Stomach (tissue), 9 donors: Measurements from ENCODE around the gene STMN3. TPM values are rescaled to one million over a fixed set of nuclear protein-coding genes. Genes with fewer than 3 reads are reported as not detected.
"Not testable (repeated sequence)": the region's sequence is repeated elsewhere in the genome, so short reads cannot be mapped to it uniquely, and the experiment has no call there.

Experiments
- DNase-seq, 2 donors: peaks; one replicate each; pipeline versions ENCODE4 v3.0.0 to v3.0.0-alpha.2; 2013 to 2019
- H3K27ac ChIP-seq, 5 donors: fragments of 200-600 bp in 4 of 5; sonication (generic) in 4 of 5; one replicate each; pipeline ENCODE4 v1.5.1; 2013 to 2019; ENCODE audit warnings: mild to moderate bottlenecking in 1 of 5, moderate library complexity in 1 of 5
- H3K27me3 ChIP-seq, 3 donors: fragments of 200-600 bp; sonication (generic); one replicate each; pipeline ENCODE4 v1.5.1; 2017 to 2019; ENCODE audit warnings: mixed run types in 1 of 3
- H3K36me3 ChIP-seq, 4 donors: fragments of 200-600 bp; sonication (generic); 1 replicate in 3 of 4; 2 replicates in 1 of 4; pipeline ENCODE4 v1.5.1; 2016 to 2019
- H3K4me1 ChIP-seq, 4 donors: fragments of 200-600 bp; sonication (generic); one replicate each; pipeline ENCODE4 v1.5.1; 2016 to 2019
- H3K4me3 ChIP-seq, 4 donors: fragments of 200-600 bp; sonication (generic) in 3 of 4; one replicate each; pipeline ENCODE4 v1.5.1; 2016 to 2019; ENCODE audit warnings: mild to moderate bottlenecking in 1 of 4
- H3K9me3 ChIP-seq, 4 donors: fragments of 200-600 bp; sonication (generic); one replicate each; pipeline ENCODE4 v1.5.1; 2016 to 2019
- EP300 ChIP-seq: sonication (generic); formaldehyde crosslinking; IDR thresholded peaks from one replicate; pipeline ENCODE4 v1.6.1; 2017; ENCODE audit warnings: antibody characterized with exemption
- POLR2A ChIP-seq, 4 donors: fragments of 450-650 bp; IDR thresholded peaks; one replicate each; pipeline ENCODE4 v1.6.1; 2016; ENCODE audit warnings: antibody characterized with exemption in 4 of 4, control low read depth in 2 of 4, mild to moderate bottlenecking in 1 of 4, moderate library complexity in 1 of 4
- POLR2AphosphoS5 ChIP-seq, 3 donors: sonication (generic); formaldehyde crosslinking; IDR thresholded peaks; one replicate each; pipeline ENCODE4 v1.6.1; 2016; ENCODE audit warnings: antibody characterized with exemption in 3 of 3
- WGBS, 5 donors: extraction: QIAGEN DNeasy Blood & Tissue Kit in 3 of 5; methylation state at CpG; one replicate each; pipeline versions ENCODE4 v1.1.5 to v1.1.7; 2013 to 2018; 5-methylcytosine and 5-hydroxymethylcytosine counted together
- intact Hi-C: fragments of 100-400 bp; cut with DNase I; formaldehyde crosslinking; loops from one replicate; pipeline ENCODE4 v1.15.1; 2023; ENCODE audit warnings: low total_unique reads
- polyA plus RNA-seq, 3 donors: library from polyadenylated mRNA; stranded (reverse); fragments of 200-250 nt; gene quantifications; one replicate each; pipeline ENCODE4 v1.2.3, GENCODE V29; 2013
- total RNA-seq, 5 donors: library from RNA; depleted of rRNA; stranded (reverse); fragments of >200 nt; gene quantifications; one replicate each; pipeline versions ENCODE4 v1.1.0 to v1.2.3, GENCODE V29; 2014 to 2016
- TF ChIP-seq, protein P1 (sequence below), 7 experiments: fragments of 450-650 bp in 4 of 7; fragments of 200-600 bp in 3 of 7; sonication (generic) in 3 of 7; IDR thresholded peaks; one replicate each; pipeline ENCODE4 v1.5.1; 2016 to 2019; ENCODE audit warnings: antibody characterized with exemption in 7 of 7, control low read depth in 2 of 7, mild to moderate bottlenecking in 1 of 7
- donor health status: healthy with polysubstance abuse.
- donor health status: Bipolar disorder and iron deficiency.
- donor health status: healthy.

Gene STMN3
- total and polyA plus RNA-seq, 8 donors, result 0.87 to 14.8 (median 12.0) TPM

DNA sequence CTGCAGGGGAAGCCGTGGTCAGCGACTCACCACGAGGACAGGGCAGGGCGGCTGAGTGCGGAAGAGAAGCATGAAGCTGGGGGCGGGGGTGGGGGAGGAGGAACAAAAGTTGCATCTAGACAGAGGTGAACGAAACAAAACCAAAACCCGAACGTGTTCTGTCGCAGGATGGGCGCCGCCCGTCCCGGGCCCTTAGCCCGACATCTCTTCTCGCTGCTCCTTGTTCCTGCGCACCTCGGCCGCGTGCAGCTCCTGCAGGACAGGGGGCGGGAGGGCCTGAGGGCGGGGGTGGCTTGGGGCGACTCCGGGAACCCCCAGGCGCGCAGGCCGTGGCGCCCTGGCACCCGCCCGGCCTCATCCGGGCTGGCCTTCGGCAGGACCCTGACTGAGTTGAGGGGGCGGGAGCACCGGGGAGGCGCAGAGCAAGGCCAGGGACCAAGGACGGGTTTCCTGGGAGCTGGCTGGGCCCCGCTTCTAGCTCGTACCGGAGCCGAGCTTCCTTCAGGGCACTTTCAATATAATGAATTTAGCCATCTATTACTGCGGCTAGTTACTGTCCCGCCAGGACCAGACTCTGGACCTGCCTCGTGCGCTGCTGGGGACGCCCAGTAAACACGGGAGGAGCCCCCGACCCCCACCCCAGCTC is 12.0 kb downstream of the STMN3 start:
- no peaks in the 10 kb centered on the region for H3K36me3 ChIP-seq
- peak overlapping the region; percentile 54 to 63 (median 60) for H3K4me3 ChIP-seq
- no peaks in the 10 kb centered on the region for H3K27me3 ChIP-seq
- no peak for DNase-seq
- TF ChIP-seq POLR2A (IDR thresholded peaks at IDR 0.05), result no peak
- TF ChIP-seq, protein P1, sequence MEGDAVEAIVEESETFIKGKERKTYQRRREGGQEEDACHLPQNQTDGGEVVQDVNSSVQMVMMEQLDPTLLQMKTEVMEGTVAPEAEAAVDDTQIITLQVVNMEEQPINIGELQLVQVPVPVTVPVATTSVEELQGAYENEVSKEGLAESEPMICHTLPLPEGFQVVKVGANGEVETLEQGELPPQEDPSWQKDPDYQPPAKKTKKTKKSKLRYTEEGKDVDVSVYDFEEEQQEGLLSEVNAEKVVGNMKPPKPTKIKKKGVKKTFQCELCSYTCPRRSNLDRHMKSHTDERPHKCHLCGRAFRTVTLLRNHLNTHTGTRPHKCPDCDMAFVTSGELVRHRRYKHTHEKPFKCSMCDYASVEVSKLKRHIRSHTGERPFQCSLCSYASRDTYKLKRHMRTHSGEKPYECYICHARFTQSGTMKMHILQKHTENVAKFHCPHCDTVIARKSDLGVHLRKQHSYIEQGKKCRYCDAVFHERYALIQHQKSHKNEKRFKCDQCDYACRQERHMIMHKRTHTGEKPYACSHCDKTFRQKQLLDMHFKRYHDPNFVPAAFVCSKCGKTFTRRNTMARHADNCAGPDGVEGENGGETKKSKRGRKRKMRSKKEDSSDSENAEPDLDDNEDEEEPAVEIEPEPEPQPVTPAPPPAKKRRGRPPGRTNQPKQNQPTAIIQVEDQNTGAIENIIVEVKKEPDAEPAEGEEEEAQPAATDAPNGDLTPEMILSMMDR (IDR thresholded peaks at IDR 0.05), result no peak
- no peak for TF ChIP-seq POLR2AphosphoS5 (IDR thresholded peaks at IDR 0.05)
- TF ChIP-seq EP300, result no peak
- WGBS, 5 donors, result 1 to 14% (median 12%) methylated on average over 35 to 41 of the region's 47 CpGs
- H3K9me3 ChIP-seq, result no peaks in the 10 kb centered on the region
- H3K4me1 ChIP-seq, result peaks cover 8 to 31% (median 21%) of the 10 kb centered on the region in 4 donors
- intact Hi-C loops, result no loop called here
- H3K27ac ChIP-seq, result peak overlapping the region; percentile 82 to 92 (median 87)

DNA sequence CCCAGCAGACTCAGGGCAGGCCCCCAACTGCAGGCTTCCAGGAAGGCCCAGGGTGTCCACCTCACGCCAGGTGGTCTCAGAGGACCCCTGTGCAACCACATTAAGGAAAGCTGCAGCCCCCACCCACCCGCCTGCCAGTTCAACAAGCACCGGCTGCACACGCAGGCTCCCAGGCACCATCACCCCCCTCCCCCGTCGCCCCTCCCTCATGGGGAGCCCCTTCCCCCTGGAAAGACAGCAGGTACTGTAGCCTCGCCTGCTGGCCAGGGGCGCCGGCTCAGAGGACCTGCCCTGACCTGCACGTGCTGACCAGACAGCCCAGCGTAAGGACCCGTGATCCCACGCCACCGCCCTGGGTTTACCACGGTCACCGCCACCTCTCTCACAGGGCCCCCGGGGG is 12.5 kb downstream of the STMN3 start:
- 38 to 80% (median 49%) methylated on average over 1 to 17 of the region's 17 CpGs for WGBS, 5 donors
- H3K27me3 ChIP-seq, intact Hi-C loops, H3K36me3 ChIP-seq, H3K9me3 ChIP-seq: not testable (repeated sequence)
- H3K4me1 ChIP-seq, result peaks cover 8 to 31% (median 21%) of the 10 kb centered on the region in 4 donors
- DNase-seq, result peak in 1 of 2 donors; percentile 21
- peak overlapping the region; percentile 27 to 63 (median 56) for H3K4me3 ChIP-seq
- H3K27ac ChIP-seq, result peak overlapping the region in 4 of 5 donors; percentile 42 to 84 (median 76)

DNA sequence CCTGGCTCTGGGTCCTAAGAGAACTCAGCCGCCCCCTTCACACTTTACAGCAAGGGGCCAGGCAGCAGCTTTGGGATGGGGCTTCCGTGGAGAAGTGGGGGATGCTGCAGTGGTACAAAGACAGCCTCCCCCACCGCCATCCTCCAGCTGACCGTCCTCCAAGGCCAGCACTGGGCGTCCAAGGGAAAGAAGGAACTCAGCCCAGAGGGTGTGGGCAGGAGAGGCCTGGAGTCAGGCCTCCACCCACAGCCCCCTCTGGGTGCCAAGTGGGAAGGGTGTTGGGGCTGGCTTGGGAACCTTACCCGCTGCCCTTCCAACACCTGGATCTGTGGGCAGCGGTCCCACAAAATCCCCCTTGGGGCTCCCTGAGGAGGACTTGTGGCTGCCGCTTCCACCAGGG is 13.1 kb downstream of the STMN3 start:
- 75 to 88% (median 79%) methylated on average over 6 to 8 of the region's 8 CpGs for WGBS, 5 donors
- Histone ChIP-seq H3K27ac (peak overlapping the region; percentile 8 to 84 (median 75)), H3K9me3 (no peaks in the 10 kb centered on the region), H3K27me3 (no peaks in the 10 kb centered on the region), H3K4me1 (peaks cover 8 to 31% (median 21%) of the 10 kb centered on the region in 4 donors), H3K4me3 (peak overlapping the region in 3 of 4 donors; percentile 27 to 63 (median 58)), H3K36me3 (no peaks in the 10 kb centered on the region)
- DNase-seq, result no peak
- TF ChIP-seq POLR2AphosphoS5 (IDR thresholded peaks at IDR 0.05) (no peak), POLR2A (IDR thresholded peaks at IDR 0.05) (no peak), EP300 (no peak)
- TF ChIP-seq, protein P1 (IDR thresholded peaks at IDR 0.05), result no peak
- intact Hi-C loops, result no loop called here

DNA sequence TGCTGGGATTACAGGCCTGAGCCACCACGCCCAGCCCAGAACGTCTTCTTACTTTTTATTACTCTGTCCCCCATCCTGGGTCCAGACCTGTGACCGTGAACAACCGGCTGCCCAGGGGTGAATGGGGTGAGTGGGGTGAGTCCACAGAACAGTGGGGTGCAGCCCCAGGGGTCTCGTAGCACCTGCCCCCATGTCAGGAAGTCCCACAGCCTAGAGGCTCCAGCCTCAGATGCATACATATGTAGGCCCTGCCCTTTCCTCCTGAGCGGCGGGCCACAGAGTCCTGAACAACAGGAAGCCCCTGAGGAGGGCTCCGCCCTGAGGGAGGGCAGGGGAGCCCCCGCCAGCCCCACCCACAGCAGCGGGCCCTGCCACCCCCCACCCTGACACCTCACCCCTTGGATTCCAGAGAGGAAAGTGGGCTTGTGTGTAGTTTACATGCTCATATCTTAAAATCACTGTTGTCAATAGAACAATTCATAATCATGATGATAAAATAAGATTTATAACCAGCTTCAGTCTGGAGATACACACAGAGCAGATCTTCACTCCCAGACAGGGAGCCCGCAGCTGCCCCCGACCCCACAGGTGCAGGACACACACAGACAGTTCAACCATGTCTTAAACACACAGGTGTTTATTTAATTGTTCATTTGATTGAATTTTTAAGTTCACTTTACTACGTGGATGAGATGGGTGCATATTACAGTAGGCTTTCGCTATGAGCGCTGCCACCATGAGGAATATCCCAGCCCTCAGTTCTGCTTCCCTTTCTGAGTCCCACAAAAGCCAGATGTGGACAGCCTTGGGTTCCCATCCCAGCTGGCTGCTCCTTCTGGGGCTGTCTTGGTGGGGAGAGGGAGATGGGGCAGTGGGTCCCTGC is 13.9 kb downstream of the STMN3 start:
- TF ChIP-seq, protein P1 (IDR thresholded peaks at IDR 0.05), result no peak
- TF ChIP-seq POLR2A (IDR thresholded peaks at IDR 0.05) (no peak), POLR2AphosphoS5 (IDR thresholded peaks at IDR 0.05) (peak in 2 of 3 donors; percentile 22 to 33), EP300 (no peak)
- intact Hi-C loops, result no loop called here
- WGBS, 5 donors, result 47 to 69% (median 55%) methylated on average over 12 to 15 of the region's 15 CpGs
- H3K27me3 ChIP-seq, result no peaks in the 10 kb centered on the region
- peak overlapping the region; percentile 37 to 84 (median 75) for H3K27ac ChIP-seq
- peaks cover 8 to 31% (median 21%) of the 10 kb centered on the region in 4 donors for H3K4me1 ChIP-seq
- no peaks in the 10 kb centered on the region for H3K9me3 ChIP-seq
- peak overlapping the region in 2 of 4 donors; percentile 27 to 63 for H3K4me3 ChIP-seq
- no peaks in the 10 kb centered on the region for H3K36me3 ChIP-seq
- peak; percentile 43 to 67 for DNase-seq
